KMS-11 (cell line): ENCODE data around the gene RGSL1.
A peak's percentile ranks its signal among the peaks of the same experiment; 100 is the strongest.
"Not testable (repeated sequence)": the region's sequence is repeated elsewhere in the genome, so short reads cannot be mapped to it uniquely, and the experiment has no call there.

ENCODE experiments used
- H2AFZ ChIP-seq: fragments of 200-600 bp; sonication (generic); 2 replicates; pipeline ENCODE4 v1.6.1; 2016; ENCODE audit warnings: antibody characterized with exemption, mixed run types, low read depth
- H3K27ac ChIP-seq: fragments of 200-600 bp; sonication (generic); 2 replicates; pipeline ENCODE4 v1.6.1; 2016; ENCODE audit warnings: mild to moderate bottlenecking, mixed run types
- H3K27me3 ChIP-seq: fragments of 200-600 bp; sonication (generic); 2 replicates; pipeline ENCODE4 v1.6.1; 2017; ENCODE audit warnings: mild to moderate bottlenecking, low read depth, mixed run types, moderate library complexity; ENCODE audit not compliant: insufficient read depth
- H3K36me3 ChIP-seq: fragments of 200-600 bp; sonication (generic); 2 replicates; pipeline ENCODE4 v1.6.1; 2017; ENCODE audit warnings: mild to moderate bottlenecking, mixed run types; ENCODE audit not compliant: insufficient read depth
- H3K4me1 ChIP-seq: fragments of 200-600 bp; sonication (generic); 2 replicates; pipeline ENCODE4 v1.6.1; 2016; ENCODE audit warnings: mild to moderate bottlenecking, low read depth, mixed run types; ENCODE audit not compliant: poor library complexity, severe bottlenecking
- H3K4me2 ChIP-seq: fragments of 200-600 bp; sonication (generic); 2 replicates; pipeline ENCODE4 v1.7.0; 2016; ENCODE audit warnings: mild to moderate bottlenecking, mixed run types
- H3K4me3 ChIP-seq: fragments of 200-600 bp; sonication (generic); IDR thresholded peaks from 2 replicates; pipeline ENCODE4 v1.6.1; 2017; ENCODE audit warnings: low read depth, low read length, mixed read lengths; ENCODE audit not compliant: insufficient read depth
- H3K79me2 ChIP-seq: fragments of 200-600 bp; sonication (generic); 2 replicates; pipeline ENCODE4 v1.6.1; 2016; ENCODE audit warnings: low read depth, mixed run types; ENCODE audit not compliant: insufficient read depth
- H3K9ac ChIP-seq: fragments of 200-600 bp; sonication (generic); 2 replicates; pipeline ENCODE4 v1.6.1; 2016; ENCODE audit warnings: mild to moderate bottlenecking, mixed run types
- H4K20me1 ChIP-seq: fragments of 200-600 bp; sonication (generic); 2 replicates; pipeline ENCODE4 v1.6.1; 2016; ENCODE audit warnings: mild to moderate bottlenecking, mixed run types; ENCODE audit not compliant: insufficient read depth
- TF ChIP-seq, protein P1 (sequence below): fragments of 200-600 bp; sonication (generic); conservative IDR thresholded peaks from 2 replicates; pipeline ENCODE4 v1.6.1; 2017; ENCODE audit warnings: low read depth, mild to moderate bottlenecking, antibody characterized with exemption, low read length, moderate library complexity, mixed read lengths

RGSL1 gene

DNA sequence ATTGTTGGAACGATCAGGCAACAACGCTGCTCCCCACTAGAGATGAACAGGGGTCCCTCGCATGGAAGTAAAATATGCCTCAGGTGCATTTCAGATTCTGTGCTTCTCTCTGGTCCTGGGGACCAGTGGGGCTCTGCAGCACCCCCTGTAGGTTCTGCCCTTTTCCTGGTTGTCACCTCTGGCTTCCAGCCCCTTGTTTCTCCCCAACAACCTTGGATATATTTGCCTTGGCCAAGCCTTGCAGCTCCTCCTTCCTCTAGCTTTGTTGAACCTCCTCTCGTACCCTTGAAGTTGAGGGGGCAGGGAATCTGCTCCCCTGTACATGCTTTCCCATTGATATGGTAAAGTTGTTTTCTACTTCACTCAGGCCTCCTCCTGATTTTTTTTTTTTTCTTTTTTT lies 5.4 kb upstream of the RGSL1 start:
- Histone ChIP-seq H3K9ac (no peak overlapping the region), H3K79me2 (no peaks in the 10 kb centered on the region), H3K4me2 (no peak overlapping the region), H3K36me3 (no peaks in the 10 kb centered on the region), H3K4me1 (peaks cover 11% of the 10 kb centered on the region), H4K20me1 (no peaks in the 10 kb centered on the region), H3K27me3 (no peaks in the 10 kb centered on the region), H3K4me3 (no peak overlapping the region), H2AFZ (no peak overlapping the region), H3K27ac (no peak overlapping the region)
- TF ChIP-seq, protein P1, sequence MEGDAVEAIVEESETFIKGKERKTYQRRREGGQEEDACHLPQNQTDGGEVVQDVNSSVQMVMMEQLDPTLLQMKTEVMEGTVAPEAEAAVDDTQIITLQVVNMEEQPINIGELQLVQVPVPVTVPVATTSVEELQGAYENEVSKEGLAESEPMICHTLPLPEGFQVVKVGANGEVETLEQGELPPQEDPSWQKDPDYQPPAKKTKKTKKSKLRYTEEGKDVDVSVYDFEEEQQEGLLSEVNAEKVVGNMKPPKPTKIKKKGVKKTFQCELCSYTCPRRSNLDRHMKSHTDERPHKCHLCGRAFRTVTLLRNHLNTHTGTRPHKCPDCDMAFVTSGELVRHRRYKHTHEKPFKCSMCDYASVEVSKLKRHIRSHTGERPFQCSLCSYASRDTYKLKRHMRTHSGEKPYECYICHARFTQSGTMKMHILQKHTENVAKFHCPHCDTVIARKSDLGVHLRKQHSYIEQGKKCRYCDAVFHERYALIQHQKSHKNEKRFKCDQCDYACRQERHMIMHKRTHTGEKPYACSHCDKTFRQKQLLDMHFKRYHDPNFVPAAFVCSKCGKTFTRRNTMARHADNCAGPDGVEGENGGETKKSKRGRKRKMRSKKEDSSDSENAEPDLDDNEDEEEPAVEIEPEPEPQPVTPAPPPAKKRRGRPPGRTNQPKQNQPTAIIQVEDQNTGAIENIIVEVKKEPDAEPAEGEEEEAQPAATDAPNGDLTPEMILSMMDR, result peak; percentile 51

DNA sequence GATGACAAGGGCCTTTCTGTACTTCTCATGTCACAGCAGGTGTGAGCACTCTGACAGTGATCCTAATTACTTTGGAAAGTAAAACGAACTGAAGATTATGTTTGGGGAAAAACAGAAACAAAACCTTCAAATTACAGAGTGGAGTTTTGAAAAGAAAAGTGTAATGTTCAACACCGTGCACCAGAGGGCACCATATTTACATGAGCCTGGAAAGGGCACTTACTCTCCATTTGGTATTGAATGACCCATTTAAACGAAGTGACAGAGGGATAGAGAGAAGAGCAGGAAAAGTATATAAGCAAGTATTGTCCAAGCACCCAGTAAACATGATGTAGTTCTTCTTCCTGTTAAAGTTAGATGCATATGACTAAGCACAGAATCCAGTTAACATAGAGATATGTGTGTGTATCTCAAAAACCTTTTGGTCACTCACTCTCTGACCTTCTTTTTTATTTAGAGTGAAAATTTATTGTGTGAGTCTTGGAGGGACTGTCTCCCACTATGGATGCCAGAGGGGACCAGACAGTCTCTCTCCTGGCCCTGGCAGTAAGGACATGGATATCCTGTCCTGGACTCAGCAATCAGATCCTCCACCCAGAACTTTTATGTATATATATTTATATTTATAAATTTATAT lies 3.8 kb upstream of the RGSL1 start:
- no peaks in the 10 kb centered on the region for H4K20me1 ChIP-seq
- no peak overlapping the region for H3K4me3 ChIP-seq
- no peak overlapping the region for H3K27ac ChIP-seq
- H3K4me2 ChIP-seq, result peak overlapping the region; percentile 24
- H3K79me2 ChIP-seq, result no peaks in the 10 kb centered on the region
- TF ChIP-seq, protein P1, result peak; percentile 94
- peak overlapping the region; percentile 38 for H2AFZ ChIP-seq
- no peak overlapping the region for H3K9ac ChIP-seq
- H3K36me3 ChIP-seq, result no peaks in the 10 kb centered on the region
- peaks cover 11% of the 10 kb centered on the region for H3K4me1 ChIP-seq
- H3K27me3 ChIP-seq, result no peaks in the 10 kb centered on the region

DNA sequence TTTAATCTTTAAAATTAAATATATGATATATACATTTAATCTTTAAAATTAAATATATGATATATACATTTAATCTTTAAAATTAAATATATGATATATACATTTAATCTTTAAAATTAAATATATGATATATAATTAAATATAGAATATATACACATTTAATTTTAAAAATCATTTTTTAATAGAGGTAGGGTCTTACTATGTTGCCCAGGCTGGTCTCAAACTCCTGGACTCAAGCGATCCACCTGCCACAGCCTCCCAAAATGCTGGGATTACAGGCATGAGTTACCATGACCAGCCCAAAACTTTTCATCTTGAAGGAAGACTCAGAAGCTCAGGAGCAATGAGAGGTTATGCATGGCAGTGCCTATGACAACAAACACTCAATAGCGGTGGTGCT lies 2.8 kb upstream of the RGSL1 start:
- not testable (repeated sequence) for H2AFZ ChIP-seq, H3K36me3 ChIP-seq, H4K20me1 ChIP-seq, H3K27ac ChIP-seq, H3K4me3 ChIP-seq, H3K9ac ChIP-seq, H3K4me2 ChIP-seq, H3K27me3 ChIP-seq, H3K79me2 ChIP-seq
- H3K4me1 ChIP-seq, result peaks cover 11% of the 10 kb centered on the region

DNA sequence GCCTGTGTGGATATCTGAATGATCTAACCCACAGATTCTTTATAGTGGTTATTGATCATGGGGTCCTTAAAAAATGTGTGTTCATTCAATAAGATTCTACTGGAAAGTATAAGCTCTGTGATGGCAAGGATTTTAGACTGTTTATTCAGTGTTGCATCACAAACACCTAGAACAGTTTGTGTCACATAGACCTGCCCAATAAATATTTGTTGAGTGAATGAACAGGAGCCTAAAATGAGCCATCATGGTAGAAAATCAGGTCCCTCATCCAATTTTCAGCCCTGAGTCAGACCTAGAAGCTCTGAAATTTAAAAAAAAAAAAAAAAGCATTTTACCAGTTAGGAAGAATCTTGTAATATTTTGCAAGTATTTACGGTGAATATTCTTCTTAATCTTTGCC lies 2.3 kb upstream of the RGSL1 start:
- TF ChIP-seq, protein P1, result no peak
- Histone ChIP-seq H3K9ac (no peak overlapping the region), H4K20me1 (no peaks in the 10 kb centered on the region), H3K4me2 (no peak overlapping the region), H3K36me3 (no peaks in the 10 kb centered on the region), H3K79me2 (no peaks in the 10 kb centered on the region), H3K4me1 (peaks cover 11% of the 10 kb centered on the region), H2AFZ (no peak overlapping the region), H3K27me3 (no peaks in the 10 kb centered on the region), H3K27ac (no peak overlapping the region), H3K4me3 (no peak overlapping the region)

DNA sequence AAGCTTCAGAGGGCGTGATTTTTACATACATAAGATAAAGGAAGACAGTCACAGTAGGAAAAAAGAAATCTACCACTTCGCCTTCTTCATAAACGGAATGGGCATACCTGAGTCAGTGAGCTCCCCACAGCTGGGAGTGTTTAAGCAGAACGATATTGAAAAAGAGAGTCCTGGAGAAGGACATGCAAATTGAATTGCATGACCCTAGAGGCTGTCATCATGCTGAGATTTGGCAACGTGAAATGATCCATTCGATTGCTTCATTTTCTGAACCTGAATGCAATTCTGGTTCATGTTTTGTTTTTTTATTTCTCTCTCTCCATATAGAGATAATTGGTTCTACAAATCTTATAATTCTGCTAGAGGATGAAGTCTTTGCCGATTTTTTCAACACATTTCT lies 3.7 kb downstream of the RGSL1 start:
- H4K20me1 ChIP-seq, result no peaks in the 10 kb centered on the region
- TF ChIP-seq, protein P1, result no peak
- H3K36me3 ChIP-seq, result no peaks in the 10 kb centered on the region
- no peak overlapping the region for H2AFZ ChIP-seq
- H3K27me3 ChIP-seq, result no peaks in the 10 kb centered on the region
- no peaks in the 10 kb centered on the region for H3K79me2 ChIP-seq
- no peak overlapping the region for H3K4me2 ChIP-seq
- H3K4me1 ChIP-seq, result no peaks in the 10 kb centered on the region
- H3K4me3 ChIP-seq, result no peak overlapping the region
- no peak overlapping the region for H3K27ac ChIP-seq
- H3K9ac ChIP-seq, result no peak overlapping the region
